ENCODE measurements around the gene ZNF184.

DNA sequence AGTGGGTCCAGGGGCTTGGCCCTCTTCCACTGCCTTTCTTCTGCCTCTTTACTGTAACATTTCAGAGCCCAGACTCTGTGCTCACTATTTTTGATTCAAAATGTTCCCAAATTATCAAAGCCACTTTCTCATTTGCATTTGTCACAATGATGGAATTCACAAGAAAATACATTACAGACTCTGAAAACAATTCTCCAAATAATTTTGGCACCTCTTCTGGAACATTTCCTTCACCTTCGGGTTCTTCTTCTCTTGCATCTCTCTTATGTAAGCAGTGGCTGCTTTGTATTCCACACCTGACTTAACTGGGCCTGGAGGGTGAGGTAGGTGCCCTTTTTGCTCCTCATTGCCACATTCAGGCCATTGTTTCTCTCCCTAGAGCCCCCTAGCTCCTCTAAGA lies 30.0 kb downstream of the ZNF184 start:
- TF ChIP-seq RAD21 (IDR thresholded peaks at IDR 0.05; ENCODE audit: low read depth) = no peak
- no peak for TF ChIP-seq ZNF274 (IDR thresholded peaks at IDR 0.05; ENCODE audit: low read depth, low read length)
- TF ChIP-seq ZFX (IDR thresholded peaks at IDR 0.05) = no peak
- TF ChIP-seq EZH2 (IDR thresholded peaks at IDR 0.05) = no peak

All from HCT116 (cell line).